ENCODE measurements around the gene NCKAP5.
"Not testable (repeated sequence)": the region's sequence is repeated elsewhere in the genome, so short reads cannot be mapped to it uniquely, and the experiment has no call there.

Gene NCKAP5

DNA sequence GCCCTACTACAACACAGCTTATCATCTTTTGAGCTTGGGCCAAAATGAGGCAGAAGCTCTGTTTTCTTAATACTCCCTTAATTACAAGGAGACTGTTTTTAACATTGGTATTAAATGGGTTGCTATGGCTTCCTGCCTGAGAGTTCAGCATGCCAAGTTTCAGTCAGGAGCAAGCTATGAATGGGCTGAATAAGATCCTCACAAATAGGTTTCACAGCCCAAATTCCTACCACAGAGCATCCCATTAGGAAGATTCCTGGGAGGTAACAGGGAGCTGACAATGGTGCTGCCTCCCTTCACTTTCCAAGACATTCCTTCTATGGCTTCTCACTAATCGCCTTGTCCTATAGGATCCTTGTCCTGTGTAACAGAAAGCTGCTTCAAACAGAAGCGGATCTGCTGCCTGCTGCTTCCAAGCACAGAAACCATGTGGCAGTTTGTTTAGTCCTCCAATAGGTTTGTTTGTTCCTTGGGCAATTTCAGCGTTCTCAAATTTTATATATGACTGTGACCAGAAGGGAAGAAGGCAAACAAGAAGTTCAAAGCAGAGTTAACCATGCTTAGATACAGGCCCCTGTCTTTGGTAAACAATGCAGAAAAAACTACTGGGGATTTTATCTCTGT is 70.9 kb downstream of the NCKAP5 start:
- no peak for DNase-seq (ENCODE audit: low read depth)

GRCh38 chr2:133496501-133497269 is 71.6 kb downstream of the NCKAP5 start:
- no peak for DNase-seq (ENCODE audit: low read depth)

- DNase-seq (ENCODE audit: low read depth) = no peak
Measured at GRCh38 chr2:133495226-133495625, 73.0 kb downstream of the NCKAP5 start.

DNA sequence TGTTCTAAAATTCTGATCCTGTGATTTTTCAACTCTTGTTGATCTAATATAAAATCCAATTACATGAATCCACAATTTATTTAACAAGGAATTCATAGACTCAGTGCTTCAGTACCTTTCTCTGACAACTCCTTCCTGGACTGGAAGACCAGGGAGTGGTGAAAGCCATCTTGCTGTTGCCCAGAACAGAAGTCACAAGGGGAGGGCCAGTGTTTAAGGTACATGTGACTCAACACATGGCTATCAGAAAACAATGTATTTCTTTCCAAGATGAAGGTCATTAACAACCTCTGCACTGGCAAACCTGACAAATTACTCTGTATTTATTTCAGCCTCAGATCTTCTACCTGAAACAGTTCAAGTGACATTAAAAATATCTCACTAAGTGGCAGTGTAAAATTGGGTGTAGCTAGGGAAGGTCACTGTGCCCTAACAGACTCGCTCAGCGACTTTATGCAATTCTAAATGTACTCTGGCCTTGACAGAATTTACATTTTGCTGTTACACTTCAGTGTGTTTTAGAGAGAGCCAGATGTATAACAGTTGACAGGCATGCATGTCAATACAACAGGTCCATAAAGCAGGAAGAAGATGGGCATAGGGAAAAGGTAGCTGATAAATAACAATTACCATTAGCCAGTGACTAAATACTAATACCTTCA is 75.4 kb downstream of the NCKAP5 start:
- no peak for DNase-seq (ENCODE audit: low read depth)

GRCh38 chr2:133490411-133490980 is 77.8 kb downstream of the NCKAP5 start:
- DNase-seq (ENCODE audit: low read depth) = no peak

- no peak for DNase-seq (ENCODE audit: low read depth)
Measured at GRCh38 chr2:133489641-133490410, 78.4 kb downstream of the NCKAP5 start.

DNA sequence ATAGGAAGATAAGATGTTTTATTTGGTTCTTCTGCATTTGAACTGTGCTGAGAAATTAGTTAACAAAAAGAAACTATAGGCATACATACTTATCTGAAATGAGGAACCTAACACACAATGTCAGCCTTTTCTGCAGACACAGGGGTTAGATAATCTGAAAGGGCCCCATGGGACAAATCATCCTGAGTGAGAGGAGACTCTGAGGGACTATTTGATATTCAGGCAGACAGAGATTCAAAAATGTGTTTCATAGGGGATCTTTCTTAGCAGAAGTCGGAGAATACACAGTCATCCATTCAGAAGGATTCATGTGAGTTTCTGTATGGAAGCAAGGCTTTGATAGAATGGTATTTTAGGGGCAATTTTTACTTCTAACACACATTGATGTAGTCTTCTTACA is 79.1 kb downstream of the NCKAP5 start:
- DNase-seq (ENCODE audit: low read depth) = no peak

DNA sequence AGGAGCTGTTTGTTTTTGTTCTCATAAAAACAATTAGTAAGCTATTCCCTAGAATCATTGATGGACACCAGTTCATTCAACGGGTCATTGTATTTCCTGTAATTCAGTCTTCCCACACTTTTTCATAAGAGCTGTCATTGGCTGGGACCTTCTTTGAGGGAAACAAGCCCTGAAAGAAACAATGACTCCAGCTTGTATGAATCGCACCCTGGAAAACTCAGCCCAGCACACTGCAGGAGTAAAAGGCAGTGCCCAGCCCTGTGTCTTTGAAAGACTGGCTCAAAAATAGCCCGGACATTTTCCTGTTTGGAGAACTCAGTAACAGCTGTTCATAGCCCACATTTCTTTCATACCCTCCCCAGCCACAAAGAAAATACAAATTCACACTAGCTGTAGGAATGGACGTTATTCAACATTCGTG is 81.5 kb downstream of the NCKAP5 start:
- no peak for DNase-seq (ENCODE audit: low read depth)

DNA sequence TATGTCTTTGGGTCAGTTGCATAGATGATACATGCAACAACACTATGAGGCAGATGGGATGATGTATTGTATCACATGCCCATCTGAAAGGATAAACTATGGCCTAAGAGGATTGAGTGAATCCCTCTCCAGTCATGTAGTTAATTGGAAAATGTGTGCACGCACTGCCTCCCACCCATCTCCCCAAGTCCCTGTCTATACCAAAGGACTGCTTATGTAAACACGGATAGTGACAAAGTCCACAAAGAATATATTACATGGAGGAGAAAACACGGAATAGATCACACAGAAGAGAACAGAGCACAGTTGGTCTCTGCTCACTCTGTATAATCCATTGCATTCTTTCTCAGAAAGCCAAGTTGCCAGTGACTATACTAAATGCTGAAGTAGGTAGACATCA is 82.4 kb downstream of the NCKAP5 start:
- no peak for DNase-seq (ENCODE audit: low read depth)

GRCh38 chr2:133484784-133485183 is 83.5 kb downstream of the NCKAP5 start:
- no peak for DNase-seq (ENCODE audit: low read depth)

DNA sequence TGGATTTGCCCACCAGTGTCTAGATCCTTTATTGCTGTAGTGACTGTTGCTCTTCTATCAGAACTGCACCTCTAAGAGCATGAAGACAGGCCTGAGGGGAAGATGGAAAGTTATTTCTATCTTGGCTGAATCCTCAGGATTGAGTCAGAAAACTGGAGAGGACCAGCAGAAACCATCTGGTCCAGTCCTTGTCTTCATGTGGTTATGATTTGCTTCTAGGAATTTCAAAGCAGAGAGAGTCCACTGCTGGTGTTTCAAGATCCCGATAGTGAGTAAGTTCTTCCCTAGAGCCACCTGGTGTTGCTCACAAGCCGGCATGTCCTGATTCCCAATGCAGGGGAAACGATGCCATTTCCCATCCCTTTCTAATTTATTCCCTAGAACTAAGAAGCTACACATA is 84.2 kb downstream of the NCKAP5 start:
- no peak for DNase-seq (ENCODE audit: low read depth)

- no peak for DNase-seq (ENCODE audit: low read depth)
Measured at GRCh38 chr2:133483181-133483580, 85.1 kb downstream of the NCKAP5 start.

DNA sequence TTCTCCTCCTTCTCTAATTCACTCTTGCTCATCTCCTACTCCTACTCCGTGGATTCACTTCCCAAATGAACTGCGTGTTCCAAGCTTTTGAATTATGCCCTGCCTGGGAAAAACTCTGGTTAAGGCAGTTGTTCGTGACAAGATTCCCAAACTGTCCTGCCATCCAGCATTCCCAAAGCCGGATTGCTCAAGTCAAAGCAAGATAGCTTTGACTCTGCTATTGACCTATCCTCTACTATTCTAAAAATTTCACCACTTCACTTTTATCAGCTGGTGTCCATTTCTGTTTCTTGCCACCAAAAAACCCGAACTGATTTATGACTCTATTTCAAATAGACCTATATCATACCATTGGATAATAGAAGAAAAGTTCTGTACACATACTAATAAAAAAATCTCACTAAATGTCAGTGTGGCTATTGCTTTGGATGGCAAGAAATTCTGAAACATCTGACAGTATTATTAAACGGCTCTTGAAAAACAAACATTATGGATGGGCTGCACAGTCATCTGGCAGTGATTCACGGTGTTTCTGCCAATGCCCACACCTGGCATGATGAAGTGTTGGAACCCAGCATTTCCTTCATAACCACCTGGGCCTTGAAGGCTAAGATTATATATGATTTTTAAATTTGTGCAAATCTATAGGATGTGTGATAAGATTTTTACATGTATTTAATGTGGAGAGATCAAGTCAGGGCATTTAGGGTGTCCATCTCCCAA is 87.4 kb downstream of the NCKAP5 start:
- DNase-seq (ENCODE audit: low read depth) = no peak

DNA sequence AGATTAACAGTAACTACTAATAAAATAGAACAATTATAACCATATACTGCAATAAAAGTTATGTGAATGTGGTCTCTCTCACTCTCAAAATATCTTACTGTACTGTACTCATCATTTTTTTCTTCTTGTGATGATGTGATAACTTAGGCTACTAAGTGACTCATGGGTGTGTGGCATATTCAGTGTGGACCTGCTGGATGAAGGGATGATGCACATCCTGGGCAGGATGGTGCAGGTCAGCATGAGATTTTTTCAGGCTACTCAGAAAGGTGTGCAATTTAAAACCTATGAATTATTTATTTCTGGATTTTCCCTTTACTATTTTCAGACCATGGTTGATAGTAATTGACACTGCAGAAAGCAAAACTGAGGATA is 90.7 kb downstream of the NCKAP5 start:
- DNase-seq (ENCODE audit: low read depth) = no peak

- DNase-seq (ENCODE audit: low read depth) = no peak
Measured at GRCh38 chr2:133476931-133477615, 91.2 kb downstream of the NCKAP5 start.

- DNase-seq (ENCODE audit: low read depth) = no peak
Measured at GRCh38 chr2:133476286-133476685, 92.0 kb downstream of the NCKAP5 start.

- no peak for DNase-seq (ENCODE audit: low read depth)
Measured at GRCh38 chr2:133475610-133476009, 92.7 kb downstream of the NCKAP5 start.

GRCh38 chr2:133470446-133470845 is 97.8 kb downstream of the NCKAP5 start:
- not testable (repeated sequence) for DNase-seq (ENCODE audit: low read depth)

DNA sequence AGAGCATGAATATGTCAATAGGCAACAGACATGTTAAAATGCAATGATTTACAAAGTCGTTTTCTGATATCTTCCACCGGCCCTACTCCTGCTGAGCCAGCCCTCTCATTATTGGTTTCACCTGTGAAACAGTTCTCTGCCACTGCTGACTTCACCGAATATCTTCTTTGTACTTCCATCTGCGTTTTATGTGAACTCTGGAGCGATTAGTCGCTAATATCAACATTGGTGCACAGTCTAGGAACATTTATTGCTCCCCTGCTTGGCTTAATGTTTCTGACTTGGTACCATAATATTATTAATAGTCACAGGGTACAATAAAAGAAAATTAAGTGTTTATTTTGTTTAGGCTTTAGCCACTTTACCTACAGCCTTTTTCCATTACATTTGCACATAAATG is 105.5 kb downstream of the NCKAP5 start:
- DNase-seq (ENCODE audit: low read depth) = no peak

GRCh38 chr2:133461484-133461883 is 106.8 kb downstream of the NCKAP5 start:
- DNase-seq (ENCODE audit: low read depth) = no peak

DNA sequence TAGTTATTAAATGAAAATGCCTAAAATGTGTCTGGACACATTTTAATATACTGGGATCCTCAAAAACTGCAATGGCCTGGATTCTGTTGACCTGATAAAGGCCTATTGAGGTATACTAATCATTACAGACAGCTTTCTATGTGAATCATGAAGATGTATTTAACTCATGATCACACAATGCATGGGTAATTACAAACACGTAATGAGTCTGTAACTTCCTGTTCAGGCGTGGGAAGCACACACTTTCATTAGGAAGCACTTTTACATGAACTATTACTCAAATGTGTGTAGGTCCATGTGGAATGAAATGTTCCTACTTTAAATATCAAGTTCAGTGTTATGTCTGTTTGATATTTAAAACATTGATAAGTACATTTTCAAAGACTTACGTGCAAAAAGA is 108.7 kb downstream of the NCKAP5 start:
- DNase-seq (ENCODE audit: low read depth) = no peak
